T-cell (primary cell): ENCODE measurements around the gene TESMIN. TPM values are rescaled to one million over a fixed set of nuclear protein-coding genes. Genes with fewer than 3 reads are reported as not detected.

ENCODE experiments used
- ATAC-seq, 4 experiments: fragments of 200-7000 bp in 3 of 4; fragments of 150-1000 bp in 1 of 4; cut with Tn5 transposase; replicated peaks in 1 of 4; 1 replicate in 3 of 4; 2 replicates in 1 of 4; pipeline ENCODE4 v1.10.0; 2021; ENCODE audit warnings: moderate library complexity in 3 of 4, mild to moderate bottlenecking in 2 of 4, moderate number of reproducible peaks in 1 of 4
- CTCF ChIA-PET, 2 donors: fragments of 300-600 bp; sonication (Branson Sonifier 250); formaldehyde crosslinking; loops; one replicate each; lab custom pipeline; 2022; ENCODE audit warnings: antibody characterized with exemption in 2 of 2; lab: Charles Lee
- POLR2A ChIA-PET, 2 donors: fragments of 300-600 bp; sonication (Branson Sonifier 250); formaldehyde crosslinking; loops; one replicate each; lab custom pipeline; 2022; ENCODE audit warnings: antibody characterized with exemption in 2 of 2; lab: Charles Lee
- DNase-seq, 35 experiments: peaks; one replicate each; pipeline versions ENCODE4 v3.0.0 to v3.0.0-alpha.2; 2013 to 2023
- H3K27ac ChIP-seq: one replicate; pipeline ENCODE4 v1.5.1; 2013; ENCODE audit warnings: low read length
- H3K27me3 ChIP-seq, 2 experiments: replicated peaks in 1 of 2; 1 replicate in 1 of 2; 2 replicates in 1 of 2; pipeline versions ENCODE4 v1.6.1 to v1.7.0; 2013; ENCODE audit warnings: low read length in 1 of 2, mixed read lengths in 1 of 2; ENCODE audit not compliant: control insufficient read depth in 2 of 2, insufficient read depth in 2 of 2; ENCODE audit errors: extremely low read depth in 1 of 2
- H3K36me3 ChIP-seq, 2 donors: 1 replicate in 1 of 2; 2 replicates in 1 of 2; pipeline versions ENCODE4 v1.6.1 to v1.7.0; 2013; ENCODE audit warnings: low read length in 1 of 2; ENCODE audit not compliant: control insufficient read depth in 2 of 2, insufficient read depth in 1 of 2; ENCODE audit errors: extremely low read depth in 1 of 2
- H3K4me1 ChIP-seq, 2 experiments: 1 replicate in 1 of 2; 2 replicates in 1 of 2; pipeline versions ENCODE4 v1.6.1 to v1.7.0; 2013; ENCODE audit warnings: low read length in 2 of 2, mixed read lengths in 1 of 2; ENCODE audit not compliant: insufficient read depth in 2 of 2, control insufficient read depth in 1 of 2; ENCODE audit errors: extremely low read depth in 1 of 2
- H3K4me3 ChIP-seq, 2 donors: 1 replicate in 1 of 2; 2 replicates in 1 of 2; pipeline versions ENCODE4 v1.5.1 to v1.7.0; 2013; ENCODE audit warnings: mild to moderate bottlenecking in 2 of 2, low read length in 1 of 2, moderate library complexity in 1 of 2; ENCODE audit not compliant: control insufficient read depth in 1 of 2; ENCODE audit errors: extremely low read depth in 1 of 2
- H3K9me3 ChIP-seq: 2 replicates; pipeline ENCODE4 v1.7.0; 2013
- H3K27ac Mint-ChIP-seq, 2 donors: one replicate each; pipeline ENCODE4 v1.8.0; 2020 to 2021; ENCODE audit warnings: mild to moderate bottlenecking in 2 of 2, mixed read lengths in 2 of 2
- H3K27me3 Mint-ChIP-seq, 2 donors: one replicate each; pipeline ENCODE4 v1.8.0; 2021 to 2022; ENCODE audit warnings: mixed read lengths in 2 of 2
- H3K36me3 Mint-ChIP-seq: one replicate; pipeline ENCODE4 v1.8.0; 2021; ENCODE audit warnings: mixed read lengths
- H3K4me1 Mint-ChIP-seq, 3 donors: one replicate each; pipeline ENCODE4 v1.8.0; 2020 to 2022; ENCODE audit warnings: mixed read lengths in 3 of 3, mild to moderate bottlenecking in 1 of 3
- H3K4me3 Mint-ChIP-seq, 3 donors: one replicate each; pipeline ENCODE4 v1.8.0; 2020 to 2022; ENCODE audit warnings: mild to moderate bottlenecking in 3 of 3, mixed read lengths in 3 of 3, moderate library complexity in 3 of 3
- H3K9me3 Mint-ChIP-seq, 3 donors: one replicate each; pipeline ENCODE4 v1.8.0; 2020 to 2022; ENCODE audit warnings: mixed read lengths in 3 of 3
- WGBS: methylation state at CpG from one replicate; pipeline ENCODE4 v1.1.5; 2013; ENCODE audit warnings: missing lambda C conversion rate; ENCODE audit not compliant: insufficient coverage; 5-methylcytosine and 5-hydroxymethylcytosine counted together
- total RNA-seq, 35 experiments: library from RNA in 6 of 35; stranded (reverse) in 6 of 35; fragments of 120-200 nt in 1 of 35; gene quantifications; one replicate each; pipeline versions ENCODE4 v1.2.1 to v1.2.4 and lab custom pipeline; 2013 to 2026

TESMIN gene
- total RNA-seq, 5 donors from 2014 or later (not counting 1 experiment from before 2014, with no cell fraction given), result 6.1 to 9.1 (median 7.7) TPM

GRCh38 chr11:68686486-68686885 lies 64.8 kb downstream of the TESMIN start:
- Mint-ChIP-seq H3K9me3 (no peaks in the 10 kb centered on the region), H3K27ac (no peak overlapping the region), H3K27me3 (peaks cover 26 to 48% of the 10 kb centered on the region in 2 donors), H3K4me1 (peaks cover 27 to 36% (median 31%) of the 10 kb centered on the region in 3 donors), H3K36me3 (no peaks in the 10 kb centered on the region), H3K4me3 (no peak overlapping the region)
- Histone ChIP-seq H3K9me3 (no peaks in the 10 kb centered on the region), H3K4me1 (peaks cover 11 to 31% of the 10 kb centered on the region in 2 experiments), H3K27me3 (peaks cover 0 to 62% of the 10 kb centered on the region in 2 experiments), H3K27ac (no peak overlapping the region), H3K4me3 (no peak overlapping the region), H3K36me3 (no peaks in the 10 kb centered on the region)
- DNase-seq, result no peak
- no peak for ATAC-seq
- 97% methylated on average over 10 of the region's 12 CpGs for WGBS
- ChIA-PET POLR2A (no interaction called here), CTCF (no interaction called here)

DNA sequence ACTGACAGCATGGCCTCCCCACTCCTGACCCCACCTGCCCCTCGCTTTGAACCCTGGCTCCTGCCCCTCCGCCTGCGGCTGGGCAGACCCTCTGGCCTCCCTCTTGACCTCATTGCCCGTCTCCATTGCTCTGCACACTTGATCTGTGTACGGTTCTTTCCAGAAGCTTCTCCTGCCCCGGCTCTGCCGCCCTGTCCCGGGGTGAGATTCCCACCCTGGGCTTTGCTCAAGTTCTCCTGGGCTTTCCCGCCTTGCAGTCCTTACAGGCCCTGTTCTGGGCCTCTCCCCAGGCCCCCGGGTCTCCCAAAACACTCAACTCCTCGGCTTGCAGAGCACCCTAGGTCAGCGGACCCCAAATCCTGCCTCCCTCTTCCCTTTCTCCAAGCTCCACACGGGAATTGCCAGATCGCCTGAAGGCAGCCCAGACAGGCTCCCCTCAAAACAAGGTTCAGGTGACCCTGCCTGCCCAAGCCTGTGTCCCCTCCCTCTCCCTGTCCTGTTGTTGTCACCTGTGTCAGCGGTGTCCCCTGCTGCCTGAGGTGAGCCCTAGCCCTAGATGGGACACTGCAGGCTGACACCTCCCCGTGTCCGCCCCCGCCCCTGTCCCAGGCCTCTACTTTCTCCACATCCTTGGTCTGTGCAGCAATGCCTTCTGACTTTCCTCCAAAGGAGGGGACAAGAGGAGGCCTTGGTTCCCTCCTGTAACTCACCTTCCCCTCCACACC lies 65.5 kb downstream of the TESMIN start:
- H3K36me3 Mint-ChIP-seq, result no peaks in the 10 kb centered on the region
- no peak overlapping the region for H3K27ac ChIP-seq
- H3K27me3 Mint-ChIP-seq, result peaks cover 26 to 48% of the 10 kb centered on the region in 2 donors
- no peaks in the 10 kb centered on the region for H3K9me3 Mint-ChIP-seq
- ATAC-seq (no peak), DNase-seq (no peak)
- ChIA-PET CTCF (no interaction called here), POLR2A (no interaction called here)
- 94% methylated on average over 13 of the region's 18 CpGs for WGBS
- no peaks in the 10 kb centered on the region for H3K36me3 ChIP-seq
- H3K27ac Mint-ChIP-seq, result no peak overlapping the region
- peak overlapping the region in 1 of 3 donors; percentile 64 for H3K4me3 Mint-ChIP-seq
- peaks cover 0 to 63% of the 10 kb centered on the region in 2 experiments for H3K27me3 ChIP-seq
- peaks cover 11 to 24% of the 10 kb centered on the region in 2 experiments for H3K4me1 ChIP-seq
- no peak overlapping the region for H3K4me3 ChIP-seq
- no peaks in the 10 kb centered on the region for H3K9me3 ChIP-seq
- H3K4me1 Mint-ChIP-seq, result peaks cover 20 to 30% (median 25%) of the 10 kb centered on the region in 3 donors

DNA sequence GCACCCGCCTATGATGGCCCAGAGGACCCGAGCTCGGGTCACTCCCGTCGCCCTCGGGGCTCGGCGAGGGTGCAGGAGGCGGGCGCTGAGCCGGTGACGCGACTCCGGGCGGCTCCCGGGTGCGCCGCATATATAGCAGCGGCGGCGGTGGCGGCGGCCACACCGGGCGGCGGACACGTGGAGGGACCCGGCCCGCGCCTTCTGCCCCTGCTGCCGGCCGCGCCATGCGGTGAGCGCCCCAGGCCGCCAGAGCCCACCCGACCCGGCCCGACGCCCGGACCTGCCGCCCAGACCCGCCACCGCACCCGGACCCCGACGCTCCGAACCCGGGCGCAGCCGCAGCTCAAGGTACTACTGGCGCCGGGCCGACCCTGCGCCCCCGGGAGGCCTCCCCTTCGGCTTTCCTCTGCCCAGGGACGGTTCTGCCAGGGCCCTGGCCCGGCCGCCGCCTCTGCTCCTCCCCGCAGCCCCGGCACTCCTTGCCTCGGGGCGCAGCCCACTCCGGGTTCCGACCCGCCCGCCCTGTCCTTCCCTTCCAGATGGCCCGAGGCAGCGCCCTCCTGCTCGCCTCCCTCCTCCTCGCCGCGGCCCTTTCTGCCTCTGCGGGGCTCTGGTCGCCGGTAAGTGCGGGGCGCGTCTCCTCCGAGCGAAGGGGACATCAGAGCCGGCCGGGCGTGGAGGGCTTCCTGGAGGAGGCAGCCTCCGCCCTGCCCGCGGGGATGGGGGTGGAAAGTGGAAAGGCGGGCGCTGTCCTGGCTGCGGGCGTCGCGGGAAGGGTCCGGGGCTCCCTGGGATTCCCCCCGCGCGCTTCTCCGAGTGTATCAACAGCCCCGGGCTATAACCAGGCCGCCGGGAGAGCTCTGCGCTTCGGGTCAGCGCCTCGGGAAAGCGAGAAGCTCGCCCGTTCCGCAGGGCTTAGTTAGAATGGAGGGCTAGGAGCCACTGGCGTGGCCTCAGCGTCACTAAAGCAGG lies 66.6 kb downstream of the TESMIN start, which contains the start of gene GAL:
GAL (plus strand) TSS at position 160 of the 972 bp plus-strand sequence; CDS start at position 540, 380 bp downstream.
- H3K27ac Mint-ChIP-seq, result no peak within 1 kb of the TSS
- CTCF ChIA-PET, result no interaction called here
- H3K4me1 ChIP-seq, result peaks cover 0 to 14% of the 10 kb centered on the region in 2 experiments
- DNase-seq, result peak in 1 of 35 experiments; percentile 8
- peaks cover 8 to 18% (median 13%) of the 10 kb centered on the region in 3 donors for H3K4me1 Mint-ChIP-seq
- H3K27ac ChIP-seq, result no peak within 1 kb of the TSS
- peak within 1 kb of the TSS; percentile 21 to 64 (median 26) for H3K4me3 Mint-ChIP-seq
- POLR2A ChIA-PET, result no interaction called here
- WGBS, result 6% methylated on average over 97 of the region's 113 CpGs
- H3K36me3 Mint-ChIP-seq, result no peaks in the 10 kb centered on the region
- no peak within 1 kb of the TSS for H3K4me3 ChIP-seq
- H3K27me3 Mint-ChIP-seq, result peaks cover 26 to 48% of the 10 kb centered on the region in 2 donors
- H3K9me3 ChIP-seq, result no peaks in the 10 kb centered on the region
- peak; percentile 29 to 50 (median 42) for ATAC-seq
- H3K27me3 ChIP-seq, result peaks cover 0 to 67% of the 10 kb centered on the region in 2 experiments
- no peaks in the 10 kb centered on the region for H3K36me3 ChIP-seq
- no peaks in the 10 kb centered on the region for H3K9me3 Mint-ChIP-seq

GRCh38 chr11:68683536-68684384 lies 67.6 kb downstream of the TESMIN start:
- Histone ChIP-seq H3K27ac (no peak overlapping the region), H3K4me1 (peaks cover 0 to 13% of the 10 kb centered on the region in 2 experiments), H3K36me3 (no peaks in the 10 kb centered on the region), H3K27me3 (peaks cover 0 to 62% of the 10 kb centered on the region in 2 experiments), H3K4me3 (no peak overlapping the region), H3K9me3 (no peaks in the 10 kb centered on the region)
- CTCF ChIA-PET, result no interaction called here
- ATAC-seq (no peak), DNase-seq (no peak)
- Mint-ChIP-seq H3K27ac (no peak overlapping the region), H3K36me3 (no peaks in the 10 kb centered on the region), H3K27me3 (peaks cover 26 to 46% of the 10 kb centered on the region in 2 donors), H3K4me3 (peak overlapping the region in 1 of 3 donors; percentile 13), H3K4me1 (peaks cover 3 to 11% (median 8%) of the 10 kb centered on the region in 3 donors), H3K9me3 (no peaks in the 10 kb centered on the region)
- POLR2A ChIA-PET, result no interaction called here
- WGBS, result 42% methylated on average over 34 of the region's 37 CpGs

GRCh38 chr11:68683121-68683520 lies 68.2 kb downstream of the TESMIN start:
- DNase-seq (no peak), ATAC-seq (no peak)
- no peak overlapping the region for H3K27ac Mint-ChIP-seq
- no peaks in the 10 kb centered on the region for H3K36me3 Mint-ChIP-seq
- H3K27me3 ChIP-seq, result peaks cover 0 to 64% of the 10 kb centered on the region in 2 experiments
- no peaks in the 10 kb centered on the region for H3K36me3 ChIP-seq
- H3K9me3 ChIP-seq, result no peaks in the 10 kb centered on the region
- H3K4me3 ChIP-seq, result no peak overlapping the region
- 79% methylated on average over 5 of the region's 7 CpGs for WGBS
- peaks cover 26 to 46% of the 10 kb centered on the region in 2 donors for H3K27me3 Mint-ChIP-seq
- CTCF ChIA-PET, result no interaction called here
- H3K4me1 Mint-ChIP-seq, result peaks cover 3 to 11% (median 6%) of the 10 kb centered on the region in 3 donors
- peaks cover 0 to 13% of the 10 kb centered on the region in 2 experiments for H3K4me1 ChIP-seq
- H3K27ac ChIP-seq, result no peak overlapping the region
- H3K9me3 Mint-ChIP-seq, result no peaks in the 10 kb centered on the region
- POLR2A ChIA-PET, result no interaction called here
- peak overlapping the region in 1 of 3 donors; percentile 13 for H3K4me3 Mint-ChIP-seq
